GM23338 (cell line): ENCODE results near the gene ZNF283. TPM values are rescaled to one million over a fixed set of nuclear protein-coding genes. Genes with fewer than 3 reads are reported as not detected.
"Not testable (repeated sequence)": the region's sequence is repeated elsewhere in the genome, so short reads cannot be mapped to it uniquely, and the experiment has no call there.

Experiments used
- ATAC-seq: fragments of 200-7000 bp; cut with Tn5 transposase; 3 replicates; pipeline ENCODE4 v1.9.1; 2020
- DNase-seq: peaks from one replicate; pipeline ENCODE4 v3.0.0-alpha.2; 2015; ENCODE audit warnings: low spot score
- H2AFZ ChIP-seq: fragments of 200-600 bp; sonication (generic); 2 replicates; pipeline ENCODE4 v1.8.0; 2016; ENCODE audit warnings: antibody characterized with exemption, mild to moderate bottlenecking, moderate library complexity
- H3F3A ChIP-seq: fragments of 200-600 bp; sonication (generic); replicated peaks from 2 replicates; pipeline ENCODE4 v1.8.0; 2017; ENCODE audit warnings: antibody characterized with exemption, mixed run types, low read depth
- H3K27ac ChIP-seq: fragments of 200-600 bp; sonication (generic); 2 replicates; pipeline ENCODE4 v1.6.1; 2016; ENCODE audit warnings: low read depth
- H3K27me3 ChIP-seq: fragments of 200-600 bp; sonication (generic); 2 replicates; pipeline ENCODE4 v1.8.0; 2016; ENCODE audit warnings: mild to moderate bottlenecking, mixed run types, moderate library complexity; ENCODE audit not compliant: insufficient read depth
- H3K36me3 ChIP-seq: fragments of 200-600 bp; sonication (generic); 2 replicates; pipeline ENCODE4 v1.8.0; 2016; ENCODE audit warnings: mild to moderate bottlenecking; ENCODE audit not compliant: insufficient read depth
- H3K4me1 ChIP-seq: fragments of 200-600 bp; sonication (generic); 2 replicates; pipeline ENCODE4 v1.8.0; 2016; ENCODE audit warnings: mild to moderate bottlenecking, moderate library complexity; ENCODE audit not compliant: insufficient read depth
- H3K4me2 ChIP-seq: fragments of 200-600 bp; sonication (generic); 2 replicates; pipeline ENCODE4 v1.7.1; 2017; ENCODE audit warnings: mixed run types
- H3K4me3 ChIP-seq: fragments of 200-600 bp; sonication (generic); 2 replicates; pipeline ENCODE4 v1.6.1; 2016; ENCODE audit warnings: mixed run types
- H3K79me2 ChIP-seq: fragments of 200-600 bp; sonication (generic); replicated peaks from 2 replicates; pipeline ENCODE4 v1.8.0; 2017; ENCODE audit warnings: mild to moderate bottlenecking; ENCODE audit not compliant: insufficient read depth
- H3K9me2 ChIP-seq: fragments of 200-600 bp; sonication (generic); 2 replicates; pipeline ENCODE4 v1.8.0; 2017; ENCODE audit not compliant: insufficient read depth
- H4K20me1 ChIP-seq: fragments of 200-600 bp; sonication (generic); replicated peaks from 2 replicates; pipeline ENCODE4 v1.8.0; 2017; ENCODE audit warnings: mild to moderate bottlenecking; ENCODE audit not compliant: insufficient read depth
- H3K27ac Mint-ChIP-seq: 2 replicates; pipeline ENCODE4 v1.8.0; 2020; ENCODE audit warnings: inconsistent platforms, mild to moderate bottlenecking, moderate library complexity, mixed read lengths
- H3K27me3 Mint-ChIP-seq: 3 replicates; pipeline ENCODE4 v1.8.0; 2022; ENCODE audit warnings: low read depth, mild to moderate bottlenecking, moderate library complexity, mixed read lengths, inconsistent platforms; ENCODE audit not compliant: insufficient read depth, poor library complexity
- H3K36me3 Mint-ChIP-seq: 3 replicates; pipeline ENCODE4 v1.8.0; 2021; ENCODE audit warnings: low read depth, mild to moderate bottlenecking, inconsistent platforms, moderate library complexity, mixed read lengths
- H3K4me1 Mint-ChIP-seq: 3 replicates; pipeline ENCODE4 v1.8.0; 2020; ENCODE audit warnings: mild to moderate bottlenecking, inconsistent platforms, mixed read lengths
- H3K4me3 Mint-ChIP-seq: 3 replicates; pipeline ENCODE4 v1.8.0; 2021; ENCODE audit warnings: moderate library complexity, mild to moderate bottlenecking, inconsistent platforms, mixed read lengths
- H3K9me3 Mint-ChIP-seq: 3 replicates; pipeline ENCODE4 v1.8.0; 2020; ENCODE audit warnings: moderate library complexity, mild to moderate bottlenecking, inconsistent platforms, mixed read lengths
- CTCF ChIP-seq, 2 experiments: fragments of 200-600 bp in 1 of 2; sonication (generic) in 1 of 2; conservative IDR thresholded peaks; 2 replicates each; pipeline versions ENCODE4 v1.5.1 to v1.6.1; 2016 to 2017; ENCODE audit warnings: antibody characterized with exemption in 2 of 2, low read depth in 2 of 2, mild to moderate bottlenecking in 2 of 2, moderate library complexity in 1 of 2
- ETS1 ChIP-seq: IDR thresholded peaks from 2 replicates; pipeline ENCODE4 v1.6.1; 2016; ENCODE audit warnings: antibody characterized with exemption
- NANOG ChIP-seq: IDR thresholded peaks from 2 replicates; pipeline ENCODE4 v1.6.1; 2016; ENCODE audit warnings: antibody characterized with exemption, borderline replicate concordance
- POLR2AphosphoS5 ChIP-seq: IDR thresholded peaks from 2 replicates; pipeline ENCODE4 v1.6.1; 2016; ENCODE audit warnings: antibody characterized with exemption, low read depth
- ZNF331 ChIP-seq: fragments of 250-450 bp; sonication (Bioruptor Pico); IDR thresholded peaks from 2 replicates; pipeline ENCODE4 v1.5.0; 2020; ENCODE audit warnings: low read depth, mild to moderate bottlenecking, moderate library complexity
- polyA plus RNA-seq: library from polyadenylated mRNA; unstranded; fragments of >200 nt; fragmentation: Nextera tagmentation; extraction: Ambion mirVana; gene quantifications from 2 replicates; pipeline ENCODE4 v1.2.1, GENCODE V29; 2016
- total RNA-seq: library from RNA; depleted of rRNA; stranded (reverse); fragments of >200 nt; shearing (Covaris generic); gene quantifications from 2 replicates; pipeline ENCODE4 v1.2.3, GENCODE V29; 2014

The ZNF283 gene
- total and polyA plus RNA-seq, 2 experiments from 2014 or later = 3.1 to 12.0 TPM

- no peak for TF ChIP-seq POLR2AphosphoS5
- TF ChIP-seq NANOG = no peak
- TF ChIP-seq ETS1 = no peak
- TF ChIP-seq CTCF (conservative IDR thresholded peaks at IDR 0.05; ENCODE audit: low read depth in 2 of 2) = no peak
Measured at GRCh38 chr19:43820884-43821215, 6.3 kb upstream of the ZNF283 start (continued).

GRCh38 chr19:43823856-43824255 lies 3.3 kb upstream of the ZNF283 start:
- H3K27ac Mint-ChIP-seq, ATAC-seq, H4K20me1 ChIP-seq, H3K4me1 ChIP-seq, H3K4me3 ChIP-seq, H3K36me3 ChIP-seq, H3K4me1 Mint-ChIP-seq, H3K4me2 ChIP-seq, H3F3A ChIP-seq, H2AFZ ChIP-seq, H3K27ac ChIP-seq, DNase-seq, H3K79me2 ChIP-seq, H3K4me3 Mint-ChIP-seq: not testable (repeated sequence)
- H3K9me2 ChIP-seq = peaks cover 13% of the 10 kb centered on the region
- Mint-ChIP-seq H3K36me3 (peaks cover 26% of the 10 kb centered on the region), H3K27me3 (peaks cover 14% of the 10 kb centered on the region), H3K9me3 (peaks cover 46% of the 10 kb centered on the region)
- H3K27me3 ChIP-seq = peaks cover 21% of the 10 kb centered on the region

- not testable (repeated sequence) for H3K4me3 ChIP-seq, ATAC-seq, H3K27ac Mint-ChIP-seq, H3K36me3 ChIP-seq, DNase-seq, H3K4me2 ChIP-seq, H3K79me2 ChIP-seq, H3K4me1 Mint-ChIP-seq, H3F3A ChIP-seq, H3K27ac ChIP-seq, H4K20me1 ChIP-seq, H3K4me1 ChIP-seq, H2AFZ ChIP-seq, H3K4me3 Mint-ChIP-seq
- Mint-ChIP-seq H3K9me3 (peaks cover 41% of the 10 kb centered on the region), H3K36me3 (peaks cover 32% of the 10 kb centered on the region), H3K27me3 (peaks cover 14% of the 10 kb centered on the region)
- H3K27me3 ChIP-seq = peaks cover 15% of the 10 kb centered on the region; the same call in 1 of the 2 replicates
- peaks cover 13% of the 10 kb centered on the region for H3K9me2 ChIP-seq
Measured at GRCh38 chr19:43824572-43824971, 2.5 kb upstream of the ZNF283 start.

GRCh38 chr19:43839139-43839538 lies 12.0 kb downstream of the ZNF283 start:
- TF ChIP-seq ZNF331 (CRISPR knock-in tag) = no peak
- Mint-ChIP-seq H3K27ac (no peak overlapping the region), H3K9me3 (peaks cover 73% of the 10 kb centered on the region), H3K4me3 (no peak overlapping the region), H3K27me3 (peaks cover 8% of the 10 kb centered on the region), H3K4me1 (no peaks in the 10 kb centered on the region), H3K36me3 (peaks cover 92% of the 10 kb centered on the region)
- no peak overlapping the region for H3K4me3 ChIP-seq
- H3K9me2 ChIP-seq = no peaks in the 10 kb centered on the region; the same call in 1 of the 2 replicates
- no peaks in the 10 kb centered on the region for H3K79me2 ChIP-seq
- no peaks in the 10 kb centered on the region for H3K4me1 ChIP-seq
- DNase-seq (no peak), ATAC-seq (no peak)
- no peak overlapping the region for H3K4me2 ChIP-seq
- no peaks in the 10 kb centered on the region for H3K27me3 ChIP-seq
- H4K20me1 ChIP-seq = no peaks in the 10 kb centered on the region
- no peak overlapping the region for H3K27ac ChIP-seq
- no peaks in the 10 kb centered on the region for H3F3A ChIP-seq
- H3K36me3 ChIP-seq = peaks cover 64% of the 10 kb centered on the region
- H2AFZ ChIP-seq = no peak overlapping the region
